GM21381 (cell line): ENCODE measurements around the gene TBCEL.

ENCODE experiments used
- ATAC-seq: cut with Tn5 transposase; IDR thresholded peaks from one replicate; pipeline ENCODE4 v1.9.1; 2021; ENCODE audit warnings: mild to moderate bottlenecking, moderate library complexity; ENCODE audit not compliant: unreplicated experiment

Gene TBCEL

DNA sequence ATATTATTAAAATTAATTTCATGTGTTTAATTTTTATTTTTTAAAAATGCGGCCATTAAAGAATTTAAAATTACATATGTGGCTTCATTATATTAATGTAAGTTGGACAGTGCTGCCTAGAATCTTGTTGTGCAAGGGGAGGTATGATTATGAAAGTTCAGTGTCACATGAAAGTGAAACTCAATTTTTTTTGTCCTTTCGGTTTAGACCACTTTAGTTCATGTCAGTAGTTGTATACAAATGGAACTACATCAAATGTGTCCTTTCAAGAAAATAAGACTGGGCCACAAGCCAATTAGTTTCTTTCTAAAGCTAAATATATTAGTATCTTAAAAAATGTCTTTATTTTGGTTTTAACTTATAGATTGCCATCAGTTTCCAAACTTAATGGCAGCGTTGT, 35.7 kb downstream of the TBCEL start:
- ATAC-seq, result peak; percentile 99

DNA sequence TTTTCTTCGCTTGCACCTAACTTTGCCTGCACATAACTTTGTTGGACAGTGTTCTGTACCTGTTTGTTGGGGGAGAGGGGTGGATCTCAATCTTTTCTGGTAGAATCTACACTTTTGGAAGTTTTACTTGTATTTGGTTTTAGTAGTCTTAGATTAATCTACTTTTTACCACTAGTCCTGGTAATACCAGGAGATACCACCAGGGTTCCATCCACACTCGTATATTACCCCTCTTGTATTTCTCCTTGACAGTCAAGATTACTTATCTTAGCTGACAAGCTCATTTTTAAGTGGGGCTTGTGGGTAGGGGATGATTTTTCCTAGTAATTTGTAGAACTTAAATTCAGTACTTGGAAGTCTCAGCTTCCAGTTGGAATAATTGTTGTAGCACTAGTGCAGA, 39.8 kb downstream of the TBCEL start:
- ATAC-seq, result no peak

DNA sequence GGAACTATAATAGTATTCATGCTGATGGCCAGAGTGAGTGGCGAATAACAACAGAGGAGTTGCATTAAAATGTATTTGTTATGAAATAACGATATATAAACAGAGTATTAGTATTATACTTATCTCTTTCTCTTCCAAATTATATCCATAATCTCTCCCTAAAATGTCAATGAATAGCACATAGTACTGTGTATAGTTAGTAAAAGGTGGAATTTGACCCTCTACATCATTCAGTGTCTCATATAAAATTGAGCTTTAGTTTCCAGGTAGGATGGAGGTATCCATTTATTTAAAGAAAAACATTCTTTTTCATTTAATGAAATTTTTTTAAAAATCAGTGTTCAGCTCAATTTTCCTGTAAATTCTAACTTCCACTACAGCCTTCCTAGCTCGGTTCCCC, 42.7 kb downstream of the TBCEL start:
- ATAC-seq, result no peak

DNA sequence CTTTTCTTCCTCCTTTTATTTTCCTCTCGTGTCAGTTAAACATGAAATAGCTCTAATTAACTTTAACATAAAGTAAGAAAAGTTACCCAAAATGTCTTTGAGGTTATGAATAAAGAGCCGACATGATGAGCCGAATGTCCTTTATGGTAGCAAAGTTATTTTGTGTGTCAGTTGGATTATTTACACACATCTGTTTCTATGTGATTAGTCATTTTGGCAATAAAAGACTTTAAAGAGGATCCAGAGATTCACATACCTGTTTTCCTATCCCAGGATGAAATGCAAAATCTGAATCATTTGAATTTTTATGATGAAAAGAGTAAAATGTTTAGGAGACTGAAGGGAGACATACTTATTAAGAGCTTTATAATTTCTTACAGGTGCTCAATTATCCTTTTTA, 43.1 kb downstream of the TBCEL start:
- ATAC-seq, result no peak

DNA sequence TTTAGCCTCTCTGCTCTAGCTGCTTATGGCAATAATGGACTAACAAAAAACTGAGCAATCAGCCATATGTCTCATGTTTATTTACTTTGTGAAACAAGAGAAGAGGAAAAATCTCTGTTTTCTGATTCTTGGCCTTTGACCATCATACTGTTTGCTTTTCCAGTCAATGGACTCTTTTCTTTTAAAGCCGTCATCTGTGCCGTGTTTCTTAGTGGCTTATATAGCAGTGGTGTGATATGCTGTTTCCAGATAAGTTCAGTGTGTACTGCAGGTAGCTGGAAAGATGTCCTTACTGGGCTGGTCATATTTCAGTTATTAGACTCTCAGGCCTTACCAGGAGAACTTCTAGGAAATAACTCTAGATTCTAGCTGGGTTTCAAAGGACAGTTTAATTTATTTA, 43.6 kb downstream of the TBCEL start:
- ATAC-seq, result no peak

DNA sequence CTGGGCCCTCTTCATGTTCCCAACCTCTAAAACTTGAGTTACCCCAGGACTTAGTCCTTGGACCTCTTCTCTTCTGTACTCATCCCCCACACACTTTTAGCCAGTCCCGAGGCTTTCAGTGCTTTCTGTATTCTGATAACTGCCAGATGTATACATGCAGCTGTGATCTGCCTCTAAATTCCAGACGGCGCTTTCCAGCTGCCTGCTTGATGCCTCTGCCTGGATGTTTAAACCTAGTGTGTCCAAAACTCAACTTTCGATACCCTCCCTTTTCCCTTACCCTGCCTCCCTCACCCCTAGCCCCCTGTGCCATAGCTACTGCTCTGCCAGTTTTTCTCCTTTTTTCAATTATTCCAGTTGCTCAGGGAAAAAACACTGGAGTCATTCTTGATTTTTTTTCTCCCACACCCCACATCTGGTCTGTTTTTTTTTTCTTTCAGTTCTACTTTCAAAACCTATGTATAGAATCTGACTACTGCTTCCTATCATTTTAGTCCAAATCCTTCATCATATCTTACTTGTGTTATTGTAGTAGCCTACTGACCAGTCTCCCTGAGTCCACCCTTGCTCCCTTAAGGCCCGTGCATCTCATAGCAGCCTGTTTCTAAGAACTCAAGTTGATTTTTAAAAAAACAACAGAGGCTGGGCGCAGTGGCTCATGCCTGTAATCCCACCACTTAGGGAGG, 44.2 kb downstream of the TBCEL start:
- peak; percentile 60 for ATAC-seq

DNA sequence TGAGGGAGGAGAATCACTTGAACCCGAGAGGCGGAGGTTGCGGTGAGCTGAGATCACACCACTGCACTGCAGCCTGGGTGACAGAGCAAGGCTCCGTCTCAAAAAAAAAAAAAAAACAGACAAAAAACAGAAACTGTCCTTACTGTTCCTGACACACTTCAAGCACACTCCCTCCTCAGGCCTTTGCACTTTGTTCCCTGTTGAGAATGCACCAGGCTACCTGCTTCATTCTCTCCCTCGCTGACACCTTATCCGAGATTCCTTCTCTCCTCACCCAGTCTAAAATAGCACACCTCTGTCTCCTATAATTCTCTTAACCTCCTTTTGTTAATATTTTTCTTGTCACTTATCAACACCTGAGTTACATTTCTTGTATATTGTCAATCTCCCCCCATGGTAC, 44.9 kb downstream of the TBCEL start:
- ATAC-seq, result no peak

DNA sequence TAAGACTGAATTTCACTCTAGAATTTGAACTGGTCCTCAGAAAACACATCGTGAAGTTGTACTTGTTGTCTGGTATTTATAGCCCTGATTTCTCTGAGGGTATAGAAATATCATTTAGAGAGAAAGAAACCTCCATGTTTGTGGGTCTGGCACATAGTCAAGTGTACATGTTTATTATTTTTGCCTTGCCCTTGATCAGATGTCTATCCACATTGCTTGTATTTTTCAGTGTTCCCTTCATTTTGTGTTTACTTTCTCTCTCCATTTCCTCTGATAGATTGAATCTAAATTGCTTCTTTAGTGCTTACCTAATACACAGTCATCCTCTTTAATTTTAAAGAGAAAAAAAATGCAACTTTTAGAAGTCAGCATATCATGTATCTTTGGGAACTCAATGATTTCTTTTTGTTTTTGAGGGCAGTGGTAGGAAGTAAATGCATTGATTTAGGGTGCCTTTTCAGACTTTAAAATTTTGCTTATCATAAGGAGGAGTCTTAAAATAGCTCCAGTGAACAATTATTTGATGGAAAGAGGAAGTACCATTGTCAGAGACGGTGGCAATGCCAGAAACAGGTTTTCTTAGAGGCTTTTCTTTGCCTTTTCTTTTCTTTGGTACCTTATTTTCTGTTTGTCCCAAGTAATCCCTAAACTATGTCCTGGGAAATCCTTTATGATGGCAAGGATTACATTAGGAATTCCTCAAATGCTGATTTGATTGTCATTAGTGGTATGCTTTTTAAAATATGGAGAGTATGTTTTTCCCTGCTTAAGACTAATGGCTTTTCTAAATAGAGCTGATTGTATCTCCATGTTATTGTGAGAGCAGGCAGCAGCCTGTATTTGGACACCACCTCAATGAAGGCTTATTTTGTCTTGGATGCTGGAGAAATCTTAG, 47.3 kb downstream of the TBCEL start:
- no peak for ATAC-seq

DNA sequence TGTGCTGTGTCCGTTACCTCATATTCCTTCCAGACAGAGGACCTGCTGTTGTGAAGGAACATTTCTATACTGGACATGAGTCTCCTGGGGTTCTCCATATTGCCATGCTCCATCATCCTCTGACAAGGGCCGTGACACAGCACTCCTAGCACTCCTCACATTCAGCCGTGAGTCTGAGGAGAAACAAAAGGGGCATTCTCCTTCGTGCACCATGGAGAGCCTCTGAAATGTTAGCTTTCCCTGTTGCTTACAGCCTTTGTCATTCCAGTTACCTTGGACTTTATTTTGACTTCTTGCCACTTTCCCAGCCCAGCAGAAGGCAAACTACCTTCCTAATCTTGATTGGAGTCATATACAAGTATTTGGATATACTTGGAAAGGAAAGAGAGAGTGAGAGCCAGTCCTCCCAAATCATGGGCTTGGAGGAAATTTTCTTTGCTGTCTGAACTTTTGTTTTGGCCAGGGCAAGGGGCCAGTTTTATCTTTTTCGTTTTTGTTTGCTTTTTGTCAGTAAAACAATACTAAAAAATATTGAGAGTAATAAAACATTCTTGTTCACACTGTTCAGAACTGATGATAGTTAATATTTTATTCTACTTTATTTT, 48.0 kb downstream of the TBCEL start:
- ATAC-seq, result no peak

DNA sequence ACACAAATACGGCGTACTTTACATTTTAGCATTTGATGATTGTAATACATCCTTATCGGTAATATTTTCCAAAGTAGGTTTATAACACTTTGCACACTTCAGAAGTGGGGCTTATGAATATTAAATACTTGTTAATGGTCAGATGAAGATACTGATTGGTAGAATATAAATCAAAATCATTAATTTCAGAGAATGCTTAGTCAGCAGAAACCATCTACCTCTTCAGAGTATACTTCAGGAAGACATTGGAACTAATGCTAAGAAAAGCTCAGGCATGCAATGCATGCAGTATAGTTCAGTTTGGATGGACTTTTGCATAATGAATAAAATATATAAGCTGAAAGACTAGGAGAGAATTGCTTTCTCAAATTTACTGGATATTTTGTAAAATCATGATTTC, 57.4 kb downstream of the TBCEL start:
- ATAC-seq, result no peak

DNA sequence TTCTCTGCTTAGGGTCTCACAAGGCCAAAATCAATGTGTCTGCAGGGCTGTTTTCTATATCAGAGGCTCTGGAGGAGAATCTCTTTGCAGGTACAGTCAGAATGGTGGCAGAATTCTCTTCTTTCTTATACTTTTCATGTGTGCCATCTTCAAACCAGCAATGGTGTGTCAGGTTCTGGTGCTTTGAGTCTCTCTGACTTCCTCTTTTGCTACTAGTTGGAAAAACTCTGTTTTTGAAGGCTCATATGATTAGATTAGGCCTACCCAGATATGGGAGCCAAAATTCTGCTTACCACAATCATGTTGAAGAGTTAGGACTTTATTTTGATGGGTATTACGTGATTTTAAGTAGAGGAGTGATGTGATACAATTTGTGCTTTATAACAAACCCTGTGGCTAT, 58.3 kb downstream of the TBCEL start:
- ATAC-seq, result no peak

DNA sequence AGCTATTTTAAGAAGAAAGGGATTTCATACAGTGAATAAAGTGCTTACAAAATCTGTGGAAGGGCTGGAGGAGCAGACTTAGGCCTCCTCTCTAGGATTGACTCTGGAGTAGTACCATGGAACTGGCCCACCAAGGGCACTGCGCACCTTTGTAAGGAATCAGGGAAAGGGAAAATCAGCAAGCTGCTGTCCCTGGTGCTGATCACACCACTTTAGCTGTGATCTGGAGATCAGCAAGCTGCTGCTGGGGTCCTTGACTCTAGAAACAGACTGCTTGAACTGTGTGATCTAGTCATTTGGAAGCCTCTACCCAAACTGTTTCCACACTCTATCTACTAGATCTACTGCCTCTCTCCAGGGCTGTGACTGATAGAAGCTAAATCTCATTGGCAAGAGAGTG, 58.8 kb downstream of the TBCEL start:
- no peak for ATAC-seq

DNA sequence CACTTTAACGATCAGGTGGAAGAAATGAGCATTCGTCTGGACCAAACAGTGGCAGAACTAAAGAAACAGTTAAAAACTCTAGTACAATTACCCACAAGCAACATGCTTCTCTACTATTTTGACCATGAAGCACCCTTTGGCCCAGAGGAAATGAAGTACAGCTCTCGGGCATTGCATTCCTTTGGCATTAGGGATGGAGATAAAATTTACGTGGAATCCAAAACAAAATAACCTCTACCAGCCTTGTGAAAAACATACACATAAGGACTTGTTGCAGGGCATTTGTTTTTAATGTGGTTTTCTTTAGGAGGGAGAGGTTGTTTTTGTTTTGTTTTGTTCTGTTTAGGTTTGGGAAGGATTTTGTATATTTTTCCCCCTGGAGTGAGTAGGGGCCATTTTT, 63.0 kb downstream of the TBCEL start:
- no peak for ATAC-seq

DNA sequence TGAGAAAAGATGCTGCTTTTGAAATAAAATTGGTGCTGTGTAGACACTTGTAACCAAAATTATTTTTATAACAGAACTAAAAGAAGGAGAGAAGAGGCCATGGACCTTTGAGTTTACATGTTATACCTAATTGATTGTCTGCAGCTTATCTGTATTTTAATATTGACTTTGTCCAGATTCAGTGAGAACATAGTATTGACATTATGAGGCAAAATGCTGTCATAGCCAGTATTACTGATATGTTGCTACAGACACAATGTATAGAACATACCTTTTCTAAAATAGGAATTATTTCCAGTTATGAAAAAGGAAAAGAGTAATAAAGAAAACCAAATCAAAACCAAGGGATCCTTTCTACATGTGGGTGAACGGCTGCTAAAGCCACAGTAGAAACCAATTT, 65.7 kb downstream of the TBCEL start:
- no peak for ATAC-seq

DNA sequence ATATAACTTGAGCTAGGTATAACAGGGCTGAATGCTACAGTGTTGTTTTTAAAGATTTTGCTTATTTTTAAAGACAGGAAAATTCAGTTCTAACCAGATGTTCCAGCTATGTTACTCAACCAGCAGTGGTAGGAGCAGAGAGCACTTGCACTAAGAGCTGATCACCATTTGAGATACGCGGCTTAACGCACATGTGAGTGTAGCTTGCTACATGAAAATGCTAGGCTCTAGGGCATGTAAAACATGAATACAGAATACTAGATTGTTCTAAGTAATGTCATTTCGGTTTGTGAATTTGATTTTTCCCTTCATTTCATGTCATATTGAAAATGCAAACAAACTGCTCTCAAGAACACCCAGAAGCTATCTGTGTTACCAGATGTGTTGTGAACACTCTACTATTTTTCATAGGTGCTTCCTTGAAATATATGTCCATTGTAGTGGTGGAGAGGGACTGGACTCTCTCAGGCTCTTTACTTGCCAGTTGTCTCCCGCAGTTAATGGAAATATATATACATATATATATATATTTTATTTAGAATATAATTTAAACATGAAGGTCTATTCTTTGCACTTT, 66.3 kb downstream of the TBCEL start:
- ATAC-seq, result no peak

DNA sequence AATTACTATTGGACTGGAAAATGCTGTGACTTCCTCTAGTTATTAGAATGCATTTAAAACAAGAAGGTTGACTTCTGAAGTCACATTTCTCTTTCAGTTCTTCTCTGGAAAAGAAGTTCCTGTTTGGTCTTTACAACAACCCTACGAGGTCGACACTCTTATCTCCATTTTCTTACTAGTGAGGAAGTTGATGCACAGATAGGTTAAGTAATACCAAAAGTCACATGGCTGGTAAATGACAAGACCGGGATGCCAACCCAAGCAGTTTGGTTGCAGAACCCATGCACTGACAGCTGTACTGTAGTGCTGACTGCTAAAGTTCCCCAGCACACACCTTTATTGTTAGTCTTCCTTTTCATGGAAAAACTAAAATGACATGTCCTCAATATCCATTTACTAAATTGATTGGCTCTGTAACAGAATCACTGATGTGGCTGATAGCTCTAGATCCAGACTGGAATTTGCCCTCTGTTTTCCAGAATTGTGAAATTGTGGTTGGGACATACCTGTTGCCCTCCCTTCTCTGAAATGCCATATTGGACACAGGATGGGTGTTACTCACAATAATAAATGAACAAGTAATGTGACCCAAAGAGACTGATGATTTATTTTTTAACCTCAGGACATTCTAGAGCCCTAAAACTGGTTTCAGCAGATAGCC, 67.7 kb downstream of the TBCEL start:
- no peak for ATAC-seq

DNA sequence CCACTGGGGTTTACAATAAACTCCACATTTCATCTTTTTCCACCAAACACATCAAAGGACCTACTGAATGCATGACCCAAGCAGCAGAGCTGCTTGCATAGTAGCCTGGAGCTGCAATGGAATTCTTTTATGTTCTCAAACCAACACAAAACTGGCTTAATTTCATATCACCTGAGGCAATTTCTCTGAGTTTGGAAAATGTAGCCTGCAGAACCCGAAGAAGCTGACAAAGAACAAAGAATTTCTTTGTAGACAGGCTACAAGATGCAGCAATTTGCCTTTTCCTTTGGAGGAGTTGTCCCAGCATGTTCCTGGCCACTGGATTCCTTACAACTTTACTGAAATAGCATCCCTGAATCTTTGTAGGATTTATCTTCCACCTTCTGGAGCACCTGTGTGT, 71.7 kb downstream of the TBCEL start:
- no peak for ATAC-seq

DNA sequence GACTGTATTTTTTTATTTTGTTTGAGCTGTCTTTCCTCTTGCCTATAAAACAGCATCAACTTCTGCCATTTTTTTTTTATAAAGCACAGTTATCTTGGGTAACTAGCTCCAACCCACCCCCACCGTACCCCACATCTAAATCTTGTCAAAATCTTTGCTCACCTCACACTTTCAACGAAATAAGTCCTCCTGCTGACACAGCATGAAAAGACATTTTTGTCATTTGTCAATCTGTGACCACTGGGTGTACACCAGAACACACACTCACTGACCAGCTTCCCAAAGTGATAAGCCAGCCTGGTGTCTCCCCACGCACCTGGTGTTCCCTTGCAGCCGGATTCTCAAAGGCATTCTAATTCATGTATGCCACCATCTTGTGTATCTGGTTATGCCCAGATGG, 75.5 kb downstream of the TBCEL start:
- ATAC-seq, result no peak

DNA sequence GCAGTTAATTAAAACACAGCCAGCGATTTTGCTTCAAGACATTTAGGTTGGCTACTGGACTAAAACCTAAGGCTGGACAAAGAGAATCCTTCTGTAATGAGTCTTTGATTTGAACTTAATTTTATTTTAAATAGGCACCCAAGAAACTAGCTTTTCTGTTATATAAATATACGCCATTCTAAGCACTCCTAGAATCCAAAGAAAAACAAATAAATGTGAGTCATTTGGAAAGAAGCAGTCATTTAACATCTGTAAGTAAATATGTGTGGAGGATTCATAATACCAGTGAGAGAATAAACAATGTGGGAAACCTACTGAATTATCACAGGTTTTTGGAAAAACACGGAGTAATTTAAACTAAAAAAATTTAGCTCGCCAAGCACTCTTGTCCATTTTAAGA, 76.0 kb downstream of the TBCEL start:
- ATAC-seq, result no peak

DNA sequence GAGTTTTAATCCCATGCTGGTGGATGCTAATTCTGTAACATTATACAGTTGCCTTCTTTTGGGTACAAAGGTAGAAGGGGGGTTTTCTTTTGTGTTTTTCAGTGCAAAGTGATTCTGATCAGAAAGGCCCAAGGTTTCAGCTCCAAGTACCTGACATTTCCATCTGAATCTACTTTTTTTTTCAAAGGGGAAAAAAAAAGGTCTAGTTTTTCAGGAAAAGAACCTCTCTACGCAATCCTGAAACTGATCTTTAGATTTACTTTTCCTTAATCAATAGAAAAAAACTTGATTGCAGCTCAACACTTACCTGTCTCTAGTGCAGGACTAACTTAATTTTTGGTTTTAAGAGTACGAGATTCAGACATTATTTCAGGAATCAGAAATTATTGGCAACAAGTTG, 77.0 kb downstream of the TBCEL start, which contains the start of gene TECTA:
TECTA (plus strand) TSS at position 301 of the 400 bp plus-strand sequence. CDS start 1,423 bp downstream, outside the sequence.
- ATAC-seq, result no peak

DNA sequence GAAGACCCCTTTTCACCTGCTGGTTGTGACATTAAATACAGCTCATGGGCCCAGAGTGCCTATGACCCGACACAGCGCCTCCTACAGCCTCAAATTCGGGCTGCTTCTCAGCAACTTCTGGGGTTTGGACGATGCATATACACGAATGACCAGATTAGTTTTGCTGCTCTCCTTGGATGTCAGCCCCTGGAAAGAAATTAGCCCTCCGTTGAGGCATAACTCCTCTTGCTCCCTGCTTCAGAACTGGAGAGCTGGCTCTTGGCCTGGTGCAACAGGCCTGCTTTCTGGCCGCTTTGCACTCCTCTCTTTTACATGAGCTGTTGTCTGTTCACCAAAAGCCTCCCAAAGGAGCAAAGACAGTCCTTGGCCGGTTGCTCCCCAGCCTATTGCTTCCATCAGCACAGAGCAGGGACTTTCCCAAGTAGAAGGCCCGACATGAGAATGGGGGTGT, 80.4 kb downstream of the TBCEL start:
- no peak for ATAC-seq
